ENCODE measurements around the gene OBSCN. TPM values are rescaled to one million over a fixed set of nuclear protein-coding genes. Genes with fewer than 3 reads are reported as not detected.

OBSCN gene
- total RNA-seq, 2 donors from 2014 or later = 14.5 to 34.9 TPM

DNA sequence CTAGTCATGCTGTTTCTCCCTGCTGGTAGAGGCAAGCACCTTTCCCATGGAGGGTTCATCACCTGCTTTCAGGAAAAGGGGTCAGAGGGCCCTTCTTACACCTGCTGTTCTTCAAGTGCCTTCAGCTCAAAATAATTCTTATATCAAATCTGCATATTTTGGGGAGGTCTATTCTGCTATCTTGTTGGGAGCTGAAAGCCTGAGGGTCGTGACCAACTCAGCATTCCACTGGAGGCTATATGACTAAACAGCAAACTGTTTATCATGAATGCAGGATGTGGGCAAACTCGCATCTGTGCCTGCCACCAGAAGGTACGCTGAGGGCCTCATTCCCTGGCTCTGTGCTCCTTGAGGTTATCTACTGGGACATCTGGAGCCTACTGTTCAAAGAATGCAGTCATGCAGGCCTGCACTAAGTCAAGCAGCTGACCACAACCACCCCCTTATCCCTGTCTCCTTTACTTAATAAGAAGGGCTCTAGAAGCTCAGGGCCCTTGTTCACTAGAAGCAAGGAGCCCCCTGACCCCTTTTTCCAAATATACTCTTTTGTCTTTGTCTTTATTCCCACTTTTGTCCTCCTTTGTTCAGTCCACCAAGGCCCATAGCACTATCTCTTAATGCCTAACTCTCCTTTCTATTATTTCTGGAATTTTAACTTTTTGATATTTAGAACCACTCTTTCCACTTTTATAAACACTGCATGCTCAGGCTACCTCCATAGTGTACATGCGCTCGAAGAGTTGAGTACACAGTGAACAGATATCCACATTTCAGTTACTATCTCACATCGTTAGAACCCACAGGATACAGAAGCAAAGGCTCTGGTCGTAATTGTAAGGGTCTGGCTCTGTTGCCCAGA lies 213.4 kb downstream of the OBSCN start:
- Histone ChIP-seq H3K9me3 (no peaks in the 10 kb centered on the region), H3K27ac (no peak overlapping the region), H3K27me3 (peaks cover 0 to 6% of the 10 kb centered on the region in 2 donors), H3K4me3 (no peak overlapping the region), H3K36me3 (replicated peaks in 1 of 2; ENCODE audit: insufficient read depth in 1 of 2, low read depth in 2 of 2) (no peaks in the 10 kb centered on the region), H3K4me1 (peaks cover 29% of the 10 kb centered on the region)
- WGBS, 2 donors = 80 to 87% methylated on average over 5 to 7 of the region's 7 CpGs
- no peak for TF ChIP-seq POLR2A (IDR thresholded peaks at IDR 0.05)
- TF ChIP-seq, protein P1, sequence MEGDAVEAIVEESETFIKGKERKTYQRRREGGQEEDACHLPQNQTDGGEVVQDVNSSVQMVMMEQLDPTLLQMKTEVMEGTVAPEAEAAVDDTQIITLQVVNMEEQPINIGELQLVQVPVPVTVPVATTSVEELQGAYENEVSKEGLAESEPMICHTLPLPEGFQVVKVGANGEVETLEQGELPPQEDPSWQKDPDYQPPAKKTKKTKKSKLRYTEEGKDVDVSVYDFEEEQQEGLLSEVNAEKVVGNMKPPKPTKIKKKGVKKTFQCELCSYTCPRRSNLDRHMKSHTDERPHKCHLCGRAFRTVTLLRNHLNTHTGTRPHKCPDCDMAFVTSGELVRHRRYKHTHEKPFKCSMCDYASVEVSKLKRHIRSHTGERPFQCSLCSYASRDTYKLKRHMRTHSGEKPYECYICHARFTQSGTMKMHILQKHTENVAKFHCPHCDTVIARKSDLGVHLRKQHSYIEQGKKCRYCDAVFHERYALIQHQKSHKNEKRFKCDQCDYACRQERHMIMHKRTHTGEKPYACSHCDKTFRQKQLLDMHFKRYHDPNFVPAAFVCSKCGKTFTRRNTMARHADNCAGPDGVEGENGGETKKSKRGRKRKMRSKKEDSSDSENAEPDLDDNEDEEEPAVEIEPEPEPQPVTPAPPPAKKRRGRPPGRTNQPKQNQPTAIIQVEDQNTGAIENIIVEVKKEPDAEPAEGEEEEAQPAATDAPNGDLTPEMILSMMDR (IDR thresholded peaks at IDR 0.05) = no peak
- intact Hi-C loops (cut with DNase I) = no loop called here
- ATAC-seq (no peak), DNase-seq (no peak)

DNA sequence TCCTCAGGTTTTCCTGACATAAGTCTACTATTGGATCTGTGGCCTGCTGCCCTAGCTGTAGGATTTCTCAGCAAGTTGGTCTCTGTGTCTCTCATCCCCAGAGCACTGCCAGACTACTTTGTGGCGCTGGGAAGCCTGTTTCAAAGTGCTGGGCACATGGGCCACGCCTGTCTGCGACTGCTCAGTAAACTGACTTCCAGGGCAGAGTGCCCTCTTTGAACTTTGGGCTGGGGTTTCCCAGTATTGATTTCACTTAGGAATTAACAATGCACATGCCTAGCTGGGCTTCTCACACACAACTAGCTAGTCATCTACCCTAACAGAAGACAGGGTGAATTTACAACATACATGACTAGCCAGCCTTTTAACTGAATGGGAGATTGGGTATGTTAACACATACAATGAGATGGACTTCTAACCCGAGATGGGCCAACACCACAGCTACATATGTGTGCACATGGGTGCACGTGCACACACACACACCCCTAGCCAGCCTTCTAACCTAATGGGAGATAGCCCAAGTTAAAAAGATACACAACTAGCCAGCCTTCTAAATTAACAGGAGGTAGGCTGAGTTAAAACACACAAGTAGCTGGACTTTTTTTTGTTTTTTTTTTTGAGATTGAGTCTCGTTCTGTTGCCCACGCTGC lies 215.7 kb downstream of the OBSCN start:
- Histone ChIP-seq H3K36me3 (replicated peaks in 1 of 2; ENCODE audit: insufficient read depth in 1 of 2, low read depth in 2 of 2) (no peaks in the 10 kb centered on the region), H3K9me3 (no peaks in the 10 kb centered on the region), H3K27ac (no peak overlapping the region), H3K4me3 (no peak overlapping the region), H3K4me1 (peaks cover 11% of the 10 kb centered on the region), H3K27me3 (no peaks in the 10 kb centered on the region)
- 59 to 74% methylated on average over 7 of the region's 7 CpGs for WGBS, 2 donors
- ATAC-seq (peak; percentile 70), DNase-seq (no peak)
- intact Hi-C loops (cut with DNase I) = no loop called here
- no peak for TF ChIP-seq POLR2A (IDR thresholded peaks at IDR 0.05)
- TF ChIP-seq, protein P1 (IDR thresholded peaks at IDR 0.05) = no peak

DNA sequence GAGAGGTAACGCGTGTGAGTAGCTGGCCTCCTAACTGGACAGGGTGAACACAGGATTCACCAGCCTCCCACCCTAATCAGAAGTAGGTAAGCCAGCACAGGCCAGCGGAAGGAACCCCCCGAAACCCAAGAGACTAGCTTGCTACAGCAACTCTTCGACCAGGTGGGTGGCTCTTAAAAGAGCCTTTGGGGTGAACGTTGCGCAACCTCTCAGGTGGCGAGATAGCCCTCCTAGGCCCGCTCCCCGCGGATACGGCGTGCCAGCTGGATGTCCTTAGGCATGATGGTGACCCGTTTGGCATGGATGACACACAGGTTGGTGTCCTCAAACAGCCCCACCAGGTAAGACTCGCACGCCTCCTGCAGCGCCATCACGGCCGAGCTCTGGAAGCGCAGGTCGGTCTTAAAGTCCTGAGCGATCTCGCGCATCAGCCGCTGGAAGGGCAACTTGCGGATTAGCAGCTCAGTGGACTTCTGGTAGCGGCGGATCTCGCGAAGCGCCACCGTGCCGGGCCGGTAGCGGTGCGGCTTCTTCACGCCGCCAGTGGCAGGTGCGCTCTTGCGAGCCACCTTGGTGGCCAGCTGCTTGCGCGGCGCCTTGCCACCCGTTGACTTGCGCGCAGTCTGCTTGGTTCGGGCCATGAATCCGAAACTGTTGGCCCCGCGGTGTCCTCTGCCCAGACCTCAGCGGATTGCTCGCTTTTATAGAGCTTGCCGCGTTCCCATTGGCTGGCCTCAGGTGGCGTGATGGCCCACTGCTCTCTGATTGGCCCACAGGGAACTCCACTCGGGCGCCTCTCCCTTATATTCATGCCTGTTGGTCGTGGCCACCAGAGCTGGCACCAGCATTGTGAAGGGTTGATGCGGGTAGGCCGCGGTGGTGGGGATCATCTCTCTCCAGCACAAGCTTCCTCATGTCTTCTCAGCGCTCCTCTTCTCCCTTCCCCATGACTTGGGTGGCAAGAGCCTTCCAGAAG lies 217.1 kb downstream of the OBSCN start:
- DNase-seq = no peak
- no peaks in the 10 kb centered on the region for H3K36me3 ChIP-seq (replicated peaks in 1 of 2; ENCODE audit: insufficient read depth in 1 of 2, low read depth in 2 of 2)
- no peak overlapping the region for H3K27ac ChIP-seq
- no peak for ATAC-seq
- H3K4me3 ChIP-seq = no peak overlapping the region
- intact Hi-C loops (cut with DNase I) = no loop called here
- no peaks in the 10 kb centered on the region for H3K9me3 ChIP-seq
- no peaks in the 10 kb centered on the region for H3K27me3 ChIP-seq
- peaks cover 11% of the 10 kb centered on the region for H3K4me1 ChIP-seq
- WGBS, 2 donors = 95 to 96% methylated on average over 43 to 62 of the region's 62 CpGs
- TF ChIP-seq, protein P1 (IDR thresholded peaks at IDR 0.05) = no peak
- no peak for TF ChIP-seq POLR2A (IDR thresholded peaks at IDR 0.05)

DNA sequence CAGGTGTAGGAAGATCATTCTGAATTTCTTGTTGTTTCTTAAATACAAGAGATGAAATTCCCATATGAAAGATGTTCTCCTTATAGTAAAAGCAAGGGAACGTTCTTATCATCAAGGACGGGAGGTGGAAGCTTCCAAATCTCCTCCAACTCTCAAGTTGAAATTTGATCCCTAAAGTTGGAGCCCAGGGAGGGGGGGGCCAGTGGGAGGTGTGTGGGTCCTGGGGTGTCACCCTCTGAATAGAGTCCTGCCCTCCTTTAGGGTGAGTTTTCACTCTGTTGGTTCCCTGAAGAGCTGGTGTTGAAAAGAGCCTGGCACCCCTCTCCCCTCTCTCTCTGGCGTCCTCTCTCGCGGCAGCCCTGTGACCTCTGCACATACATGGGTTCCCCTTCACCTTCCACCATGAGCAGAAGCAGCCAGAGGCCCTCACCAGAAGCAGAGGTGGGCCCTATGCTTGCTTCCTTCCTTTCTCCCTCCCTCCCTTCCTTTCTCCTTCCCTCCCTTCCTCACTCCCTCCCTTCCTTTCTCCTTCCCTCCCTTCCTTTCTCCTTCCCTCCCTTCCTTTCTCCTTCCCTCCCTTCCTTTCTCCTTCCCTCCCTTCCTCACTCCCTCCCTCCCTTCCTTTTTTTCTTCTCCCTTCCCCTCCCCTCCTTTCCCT lies 218.8 kb downstream of the OBSCN start:
- DNase-seq = no peak
- no peak overlapping the region for H3K27ac ChIP-seq
- ATAC-seq = no peak
- no peaks in the 10 kb centered on the region for H3K36me3 ChIP-seq (replicated peaks in 1 of 2; ENCODE audit: insufficient read depth in 1 of 2, low read depth in 2 of 2)
- no peaks in the 10 kb centered on the region for H3K27me3 ChIP-seq
- no peak overlapping the region for H3K4me3 ChIP-seq
- H3K9me3 ChIP-seq = no peaks in the 10 kb centered on the region
- WGBS, 2 donors = 50 to 56% methylated on average over 5 of the region's 5 CpGs
- intact Hi-C loops (cut with DNase I) = no loop called here
- peaks cover 11% of the 10 kb centered on the region for H3K4me1 ChIP-seq
- TF ChIP-seq, protein P1 (IDR thresholded peaks at IDR 0.05) = no peak
- TF ChIP-seq POLR2A (IDR thresholded peaks at IDR 0.05) = no peak
